ENCODE data around the gene PCBD1.
A peak's percentile ranks its signal among the peaks of the same experiment; 100 is the strongest.

PCBD1 gene

GRCh38 chr10:70890917-70891431, 2.6 kb upstream of the PCBD1 start:
- no peak overlapping the region for H3K27ac ChIP-seq
- TF ChIP-seq CTCF (IDR thresholded peaks at IDR 0.05) (no peak), ZFX (IDR thresholded peaks at IDR 0.05; ENCODE audit: borderline replicate concordance) (no peak)

- H3K27ac ChIP-seq, result peak overlapping the region; percentile 92
- TF ChIP-seq ZFX (IDR thresholded peaks at IDR 0.05; ENCODE audit: borderline replicate concordance) (no peak), CTCF (IDR thresholded peaks at IDR 0.05) (no peak)
These were observed 926 bp upstream of the PCBD1 start for GRCh38 chr10:70889291-70889690.

- H3K27ac ChIP-seq, result peak overlapping the region; percentile 92
- TF ChIP-seq CTCF (IDR thresholded peaks at IDR 0.05), result no peak
- no peak for TF ChIP-seq ZFX (IDR thresholded peaks at IDR 0.05; ENCODE audit: borderline replicate concordance)
These were observed 1.3 kb downstream of the PCBD1 start for GRCh38 chr10:70886921-70887665.

- H3K27ac ChIP-seq, result no peak overlapping the region
- TF ChIP-seq ZFX (IDR thresholded peaks at IDR 0.05; ENCODE audit: borderline replicate concordance) (no peak), CTCF (IDR thresholded peaks at IDR 0.05) (no peak)
These were observed 2.1 kb downstream of the PCBD1 start for GRCh38 chr10:70885931-70886903.

- TF ChIP-seq ZFX (IDR thresholded peaks at IDR 0.05; ENCODE audit: borderline replicate concordance) (no peak), CTCF (IDR thresholded peaks at IDR 0.05) (no peak)
- H3K27ac ChIP-seq, result no peak overlapping the region
These were observed 2.9 kb downstream of the PCBD1 start for GRCh38 chr10:70885481-70885880.

- TF ChIP-seq CTCF (IDR thresholded peaks at IDR 0.05), result no peak
- no peak for TF ChIP-seq ZFX (IDR thresholded peaks at IDR 0.05; ENCODE audit: borderline replicate concordance)
- H3K27ac ChIP-seq, result no peak overlapping the region
These were observed 3.6 kb downstream of the PCBD1 start for GRCh38 chr10:70884741-70885140.

Measured in 22Rv1 (cell line).